Panc1 (cell line): Measurements from ENCODE around the gene TPRX1. TPM values are rescaled to one million over a fixed set of nuclear protein-coding genes. Genes with fewer than 3 reads are reported as not detected.

Source experiments
- ATAC-seq: fragments of 200-7000 bp; cut with Tn5 transposase; 2 replicates; pipeline ENCODE4 v1.9.1; 2020; ENCODE audit warnings: mild to moderate bottlenecking, moderate library complexity
- BruUV-seq: library from RNA; stranded (reverse); fragments of 400-500 nt; replicated peaks from 2 replicates; lab custom pipeline; 2021; lab: Mats Ljungman, UMichigan
- CTCF ChIA-PET: fragments of 300-600 bp; sonication (Branson Sonifier 250); formaldehyde crosslinking; loops from one replicate; lab custom pipeline; 2022; ENCODE audit warnings: antibody characterized with exemption; lab: Charles Lee
- POLR2A ChIA-PET: fragments of 300-600 bp; sonication (Branson Sonifier 250); formaldehyde crosslinking; loops from one replicate; lab custom pipeline; 2022; ENCODE audit warnings: antibody characterized with exemption; lab: Charles Lee
- DNase-seq: peaks from one replicate; pipeline ENCODE4 v3.0.0-alpha.2; 2010; ENCODE audit warnings: low read depth, low spot score
- H3K27ac ChIP-seq: 2 replicates; pipeline ENCODE4 v1.5.1; 2011; ENCODE audit warnings: mild to moderate bottlenecking, low read length, inconsistent platforms
- H3K27me3 ChIP-seq: fragments of 200-500 bp; sonication (Bioruptor generic); 2 replicates; pipeline ENCODE4 v1.6.0; 2014; ENCODE audit warnings: low read length, inconsistent platforms; ENCODE audit not compliant: control insufficient read depth, insufficient read depth
- H3K36me3 ChIP-seq: fragments of 200-500 bp; sonication (Bioruptor generic); 2 replicates; pipeline ENCODE4 v1.5.1; 2014; ENCODE audit warnings: inconsistent platforms, mild to moderate bottlenecking, low read length, moderate library complexity; ENCODE audit not compliant: control insufficient read depth, insufficient read depth
- H3K4me1 ChIP-seq: 2 replicates; pipeline ENCODE4 v1.5.1; 2011; ENCODE audit warnings: inconsistent platforms, mild to moderate bottlenecking, low read length, moderate library complexity; ENCODE audit not compliant: control insufficient read depth, insufficient read depth
- H3K4me3 ChIP-seq, 2 experiments: 2 replicates each; pipeline ENCODE4 v1.5.1; 2011 to 2012; ENCODE audit warnings: low read depth in 2 of 2, low read length in 2 of 2, mild to moderate bottlenecking in 2 of 2, inconsistent platforms in 1 of 2, moderate library complexity in 1 of 2
- H3K9me3 ChIP-seq: fragments of 200-500 bp; sonication (Bioruptor generic); 2 replicates; pipeline ENCODE4 v1.5.1; 2014; ENCODE audit warnings: low read depth, mild to moderate bottlenecking, inconsistent platforms, low read length, moderate library complexity; ENCODE audit not compliant: control insufficient read depth, insufficient read depth
- POLR2AphosphoS5 ChIP-seq: IDR thresholded peaks from 2 replicates; pipeline ENCODE4 v1.6.1; 2012; ENCODE audit warnings: mild to moderate bottlenecking, low read depth, low read length, moderate library complexity
- SIN3A ChIP-seq: IDR thresholded peaks from 2 replicates; pipeline ENCODE4 v1.6.1; 2012; ENCODE audit warnings: low read depth, mild to moderate bottlenecking, low read length, moderate library complexity, borderline replicate concordance; ENCODE audit not compliant: insufficient read depth
- TCF7L2 ChIP-seq: IDR thresholded peaks from 2 replicates; pipeline ENCODE4 v1.6.1; 2011; ENCODE audit warnings: mild to moderate bottlenecking, low read depth, low read length, inconsistent platforms
- in situ Hi-C: cut with HindIII; loops from 2 replicates; pipeline ENCODE4 v1.10.0; 2016; ENCODE audit warnings: low sequenced_read_pairs, low pct_unique_long_range_greater_than_20kb
- intact Hi-C: fragments of 100-400 bp; cut with micrococcal nuclease; formaldehyde crosslinking; loops from one replicate; pipeline ENCODE4 v1.10.0; 2022; ENCODE audit not compliant: unreplicated experiment
- total RNA-seq: library from RNA; stranded (reverse); gene quantifications from one replicate; pipeline ENCODE4 v1.2.1, GENCODE V29; 2021; ENCODE audit not compliant: unreplicated experiment
- TF ChIP-seq, protein P1 (sequence below), 2 experiments: IDR thresholded peaks; 2 replicates each; pipeline ENCODE4 v1.6.1; 2011 to 2012; ENCODE audit warnings: low read depth in 2 of 2, control low read depth in 1 of 2, low read length in 1 of 2, mild to moderate bottlenecking in 1 of 2, moderate library complexity in 1 of 2; ENCODE audit not compliant: insufficient read depth in 1 of 2
- TF ChIP-seq, protein P2 (sequence below): fragments of 450-650 bp; IDR thresholded peaks from 2 replicates; pipeline ENCODE4 v1.5.1; 2017; ENCODE audit warnings: mild to moderate bottlenecking

The TPRX1 gene
- total RNA-seq, 1 experiment from 2014 or later = not detected

GRCh38 chr19:47762615-47763308 is 41.6 kb downstream of the TPRX1 start:
- DNase-seq (no peak), ATAC-seq (no peak)
- in situ Hi-C loops = no loop called here
- Histone ChIP-seq H3K27ac (no peak overlapping the region), H3K27me3 (no peaks in the 10 kb centered on the region), H3K36me3 (no peaks in the 10 kb centered on the region), H3K9me3 (no peaks in the 10 kb centered on the region), H3K4me1 (no peaks in the 10 kb centered on the region), H3K4me3 (no peak overlapping the region)
- TF ChIP-seq SIN3A (no peak), POLR2AphosphoS5 (no peak), TCF7L2 (no peak)
- TF ChIP-seq, protein P1, sequence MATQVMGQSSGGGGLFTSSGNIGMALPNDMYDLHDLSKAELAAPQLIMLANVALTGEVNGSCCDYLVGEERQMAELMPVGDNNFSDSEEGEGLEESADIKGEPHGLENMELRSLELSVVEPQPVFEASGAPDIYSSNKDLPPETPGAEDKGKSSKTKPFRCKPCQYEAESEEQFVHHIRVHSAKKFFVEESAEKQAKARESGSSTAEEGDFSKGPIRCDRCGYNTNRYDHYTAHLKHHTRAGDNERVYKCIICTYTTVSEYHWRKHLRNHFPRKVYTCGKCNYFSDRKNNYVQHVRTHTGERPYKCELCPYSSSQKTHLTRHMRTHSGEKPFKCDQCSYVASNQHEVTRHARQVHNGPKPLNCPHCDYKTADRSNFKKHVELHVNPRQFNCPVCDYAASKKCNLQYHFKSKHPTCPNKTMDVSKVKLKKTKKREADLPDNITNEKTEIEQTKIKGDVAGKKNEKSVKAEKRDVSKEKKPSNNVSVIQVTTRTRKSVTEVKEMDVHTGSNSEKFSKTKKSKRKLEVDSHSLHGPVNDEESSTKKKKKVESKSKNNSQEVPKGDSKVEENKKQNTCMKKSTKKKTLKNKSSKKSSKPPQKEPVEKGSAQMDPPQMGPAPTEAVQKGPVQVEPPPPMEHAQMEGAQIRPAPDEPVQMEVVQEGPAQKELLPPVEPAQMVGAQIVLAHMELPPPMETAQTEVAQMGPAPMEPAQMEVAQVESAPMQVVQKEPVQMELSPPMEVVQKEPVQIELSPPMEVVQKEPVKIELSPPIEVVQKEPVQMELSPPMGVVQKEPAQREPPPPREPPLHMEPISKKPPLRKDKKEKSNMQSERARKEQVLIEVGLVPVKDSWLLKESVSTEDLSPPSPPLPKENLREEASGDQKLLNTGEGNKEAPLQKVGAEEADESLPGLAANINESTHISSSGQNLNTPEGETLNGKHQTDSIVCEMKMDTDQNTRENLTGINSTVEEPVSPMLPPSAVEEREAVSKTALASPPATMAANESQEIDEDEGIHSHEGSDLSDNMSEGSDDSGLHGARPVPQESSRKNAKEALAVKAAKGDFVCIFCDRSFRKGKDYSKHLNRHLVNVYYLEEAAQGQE (IDR thresholded peaks at IDR 0.05; ENCODE audit: insufficient read depth in 1 of 2, low read depth in 2 of 2, low read length in 1 of 2) = no peak
- TF ChIP-seq, protein P2, sequence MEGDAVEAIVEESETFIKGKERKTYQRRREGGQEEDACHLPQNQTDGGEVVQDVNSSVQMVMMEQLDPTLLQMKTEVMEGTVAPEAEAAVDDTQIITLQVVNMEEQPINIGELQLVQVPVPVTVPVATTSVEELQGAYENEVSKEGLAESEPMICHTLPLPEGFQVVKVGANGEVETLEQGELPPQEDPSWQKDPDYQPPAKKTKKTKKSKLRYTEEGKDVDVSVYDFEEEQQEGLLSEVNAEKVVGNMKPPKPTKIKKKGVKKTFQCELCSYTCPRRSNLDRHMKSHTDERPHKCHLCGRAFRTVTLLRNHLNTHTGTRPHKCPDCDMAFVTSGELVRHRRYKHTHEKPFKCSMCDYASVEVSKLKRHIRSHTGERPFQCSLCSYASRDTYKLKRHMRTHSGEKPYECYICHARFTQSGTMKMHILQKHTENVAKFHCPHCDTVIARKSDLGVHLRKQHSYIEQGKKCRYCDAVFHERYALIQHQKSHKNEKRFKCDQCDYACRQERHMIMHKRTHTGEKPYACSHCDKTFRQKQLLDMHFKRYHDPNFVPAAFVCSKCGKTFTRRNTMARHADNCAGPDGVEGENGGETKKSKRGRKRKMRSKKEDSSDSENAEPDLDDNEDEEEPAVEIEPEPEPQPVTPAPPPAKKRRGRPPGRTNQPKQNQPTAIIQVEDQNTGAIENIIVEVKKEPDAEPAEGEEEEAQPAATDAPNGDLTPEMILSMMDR = no peak
- CTCF ChIA-PET = interaction anchor here (0.7 kb wide), 1 partner anchor 24 kb away, joined by 4 read pairs; no protein-coding TSS in a partner anchor
- BruUV-seq = no TSS peak
- intact Hi-C loops = no loop called here
- POLR2A ChIA-PET = no interaction called here

DNA sequence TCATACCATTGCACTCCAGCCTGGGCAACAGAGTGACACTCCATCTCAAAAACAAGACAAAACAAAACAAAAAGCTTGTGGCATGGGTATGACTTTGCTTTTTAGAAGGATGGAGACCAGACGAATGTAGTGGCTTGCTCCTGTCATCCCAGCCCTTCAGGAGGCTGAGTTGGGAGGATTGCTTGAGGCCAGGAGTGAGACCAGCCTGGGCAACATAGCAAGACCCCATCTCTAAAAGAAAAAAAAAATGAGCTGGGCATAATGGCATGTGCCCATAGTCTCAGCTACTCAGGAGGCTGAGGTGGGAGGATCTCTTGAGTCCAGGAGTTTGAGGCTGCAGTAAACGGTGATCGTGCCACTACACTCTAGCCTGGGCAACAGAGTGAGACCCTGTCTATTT is 42.2 kb downstream of the TPRX1 start:
- no peak for ATAC-seq
- ChIA-PET POLR2A (no interaction called here), CTCF (no interaction called here)
- H3K4me3 ChIP-seq = no peak overlapping the region
- no peak for DNase-seq
- TF ChIP-seq SIN3A (no peak), POLR2AphosphoS5 (no peak)
- TF ChIP-seq, protein P2 = no peak
- TF ChIP-seq, protein P1 (IDR thresholded peaks at IDR 0.05; ENCODE audit: insufficient read depth in 1 of 2, low read depth in 2 of 2, low read length in 1 of 2) = no peak
- no peaks in the 10 kb centered on the region for H3K4me1 ChIP-seq
- no peak overlapping the region for H3K27ac ChIP-seq
- no peaks in the 10 kb centered on the region for H3K27me3 ChIP-seq
- intact Hi-C loops (no loop called here), in situ Hi-C loops (no loop called here)
- no TSS peak for BruUV-seq
- no peaks in the 10 kb centered on the region for H3K9me3 ChIP-seq
- H3K36me3 ChIP-seq = no peaks in the 10 kb centered on the region
